HG02678 (cell line): ENCODE measurements around the gene PPP1CC.
A peak's percentile ranks its signal among the peaks of the same experiment; 100 is the strongest.
"Not testable (repeated sequence)": the region's sequence is repeated elsewhere in the genome, so short reads cannot be mapped to it uniquely, and the experiment has no call there.

Experiments used
- ATAC-seq: cut with Tn5 transposase; IDR thresholded peaks from one replicate; pipeline ENCODE4 v1.9.1; 2021; ENCODE audit warnings: mild to moderate bottlenecking, moderate library complexity; ENCODE audit not compliant: unreplicated experiment

Gene PPP1CC

DNA sequence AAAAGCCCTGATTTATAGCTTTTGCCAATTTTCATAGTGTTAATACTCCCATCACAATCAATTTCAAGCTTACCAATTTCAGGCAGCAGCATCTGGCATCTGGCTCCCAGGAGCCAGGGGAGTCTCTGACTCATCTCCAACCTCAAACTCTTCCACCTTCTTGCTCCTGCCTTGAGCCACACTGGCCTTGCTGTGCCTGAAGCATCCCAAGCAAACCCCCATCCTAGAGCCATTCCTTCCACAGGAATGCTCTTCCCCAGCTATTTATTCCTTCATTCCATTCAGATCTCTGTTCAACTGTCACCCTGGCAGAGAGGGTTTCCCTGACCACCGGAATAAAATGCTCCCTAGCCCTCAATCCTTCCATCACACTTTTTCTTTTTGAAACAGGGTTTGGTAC is 13.9 kb upstream of the PPP1CC start:
- ATAC-seq, result no peak

DNA sequence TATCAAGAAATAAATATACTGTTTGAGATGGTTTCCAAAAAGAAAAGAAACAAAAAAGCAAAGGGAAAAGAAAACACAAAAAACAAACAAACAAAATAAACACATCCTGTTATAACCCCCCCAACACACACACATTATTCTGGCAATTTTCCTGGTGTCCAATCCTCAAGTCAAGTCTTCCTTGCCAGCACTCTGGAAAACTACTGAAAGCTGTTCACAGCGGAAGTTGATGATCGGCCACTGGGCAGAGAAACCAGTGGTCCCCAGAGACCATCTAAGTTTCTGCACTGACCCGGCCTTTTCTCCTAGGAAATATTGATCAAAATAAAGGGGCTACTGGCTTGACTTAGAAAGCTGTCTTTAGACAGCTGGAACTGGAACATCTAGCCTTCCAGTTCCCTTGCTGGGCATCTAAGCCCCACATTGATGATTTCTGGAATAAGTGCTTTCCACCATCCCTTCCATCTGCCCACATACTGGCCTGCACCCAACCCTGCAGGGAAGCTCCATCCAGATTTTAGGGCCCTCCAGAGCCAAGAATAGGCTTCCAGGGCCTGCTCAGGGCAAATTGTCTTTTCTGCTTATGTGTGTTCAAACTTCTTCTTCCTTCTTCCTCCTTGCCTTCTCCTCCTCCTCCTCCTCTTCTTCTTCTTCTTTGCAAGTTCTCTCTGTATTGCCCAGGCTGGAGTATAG is 11.6 kb upstream of the PPP1CC start:
- no peak for ATAC-seq

DNA sequence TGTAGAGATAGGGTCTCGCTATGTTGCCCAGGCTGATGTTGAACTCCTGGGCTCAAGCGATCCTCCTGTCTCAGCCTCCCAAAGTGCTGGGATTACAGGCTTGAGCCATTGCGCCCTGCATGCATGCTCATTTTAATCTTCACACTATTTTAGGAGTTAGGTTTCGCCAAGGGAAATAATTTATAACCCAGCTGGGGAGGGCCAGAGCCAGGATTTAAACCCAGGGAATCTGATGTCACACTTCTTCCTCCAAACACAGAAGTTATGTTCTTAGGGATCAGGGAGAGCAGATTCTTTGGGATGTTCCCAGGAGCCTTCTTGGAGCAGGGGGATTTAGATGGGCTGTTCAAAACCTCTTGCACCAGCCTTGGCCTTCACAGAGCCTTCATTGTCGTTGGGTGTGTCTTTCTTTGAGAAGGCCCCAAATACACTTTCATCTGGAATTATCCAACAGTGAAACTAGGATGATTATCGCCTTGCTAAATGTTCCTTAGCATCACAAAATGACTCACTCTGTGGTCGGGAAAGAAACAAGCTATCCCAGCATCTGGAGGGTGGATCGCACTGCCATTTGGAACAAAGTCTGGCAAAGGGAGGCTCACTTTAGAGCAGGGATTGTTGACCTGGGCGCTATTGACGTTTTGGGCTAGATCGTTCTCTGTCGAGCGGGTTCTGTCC is 8.2 kb upstream of the PPP1CC start:
- no peak for ATAC-seq

DNA sequence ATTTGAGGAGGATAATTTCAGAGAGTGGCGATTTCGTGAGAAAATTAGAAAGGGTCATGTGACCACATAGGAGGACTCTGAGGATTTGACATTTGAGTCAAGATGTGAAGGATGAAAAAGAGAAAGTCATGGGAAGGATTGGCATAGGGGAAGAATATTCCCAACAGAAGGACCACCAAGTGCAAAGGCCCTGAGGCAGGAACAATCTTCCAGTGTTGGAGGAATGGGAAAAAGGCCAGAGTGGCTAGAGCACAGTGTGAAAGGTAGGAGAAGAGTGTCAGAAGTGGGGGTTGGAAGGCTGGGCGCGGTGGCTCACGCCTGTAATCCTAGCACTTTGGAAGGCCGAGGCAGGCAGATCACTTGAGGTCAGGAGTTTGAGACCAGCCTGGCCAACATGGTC is 3.9 kb upstream of the PPP1CC start:
- no peak for ATAC-seq

DNA sequence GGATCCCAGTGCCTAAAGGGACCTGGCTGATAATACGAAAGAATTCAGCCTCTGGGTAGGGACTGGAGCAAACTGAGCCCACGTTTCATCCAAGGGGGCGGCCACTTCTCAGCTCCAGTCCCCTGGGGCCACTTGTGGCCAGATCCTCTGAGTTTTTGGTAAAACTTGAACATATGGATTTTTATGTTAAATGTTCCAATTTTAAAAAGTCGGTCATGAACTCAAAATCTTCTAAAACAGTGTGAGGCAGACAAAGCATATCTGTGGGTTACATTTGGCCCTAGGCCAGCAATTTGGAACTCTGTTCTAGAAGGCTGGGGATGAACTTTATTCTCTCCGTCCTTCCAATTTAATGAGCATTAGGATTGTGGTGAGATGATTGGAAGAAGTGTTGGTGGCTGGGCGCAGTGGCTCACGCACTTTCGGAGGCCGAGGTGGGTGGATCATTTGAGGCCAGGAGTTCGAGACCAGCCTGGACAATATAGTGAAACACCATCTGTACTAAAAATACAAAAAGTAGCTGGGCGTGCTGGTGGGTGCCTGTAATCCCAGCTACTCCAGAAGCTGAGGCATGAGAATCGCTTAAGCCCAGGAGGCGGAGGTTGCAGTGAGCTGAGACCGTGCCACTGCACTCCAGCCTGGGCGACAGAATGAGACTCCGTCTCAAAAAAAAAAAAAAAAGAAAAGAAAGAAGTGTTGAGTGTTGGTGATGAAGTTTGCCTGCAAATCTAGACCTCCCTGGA is 3.0 kb upstream of the PPP1CC start:
- no peak for ATAC-seq

DNA sequence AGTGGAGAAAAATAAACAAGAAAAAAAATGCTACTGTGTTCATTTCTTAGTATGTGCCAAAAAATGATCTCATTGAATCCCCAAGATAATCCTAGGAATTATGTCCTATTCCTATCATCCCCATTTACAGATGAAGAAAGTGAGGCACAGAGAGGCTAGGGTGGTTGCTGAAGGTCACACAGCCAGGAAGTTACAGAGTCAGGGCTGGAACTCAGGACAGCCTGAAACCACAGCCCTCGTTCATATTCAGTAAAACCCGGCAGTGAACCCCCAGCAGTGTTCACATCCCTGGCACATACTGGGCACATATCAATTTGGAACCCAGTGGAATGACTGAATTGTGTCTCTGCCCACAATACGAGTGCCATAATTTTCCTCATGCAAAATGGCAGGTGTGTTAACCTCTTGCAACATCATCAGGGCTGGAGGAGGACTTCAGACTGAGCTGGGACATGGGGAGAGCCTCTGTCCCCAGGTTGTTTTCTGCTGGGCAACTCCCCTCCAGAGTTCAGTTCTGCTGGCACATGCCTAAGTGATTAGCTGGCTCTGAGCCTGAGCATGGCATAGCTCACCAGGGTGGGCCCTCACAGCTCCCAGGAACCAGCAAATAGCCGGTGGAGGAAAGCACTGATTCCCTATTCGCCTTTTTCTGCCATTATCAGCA is 2.0 kb upstream of the PPP1CC start:
- ATAC-seq, result no peak

DNA sequence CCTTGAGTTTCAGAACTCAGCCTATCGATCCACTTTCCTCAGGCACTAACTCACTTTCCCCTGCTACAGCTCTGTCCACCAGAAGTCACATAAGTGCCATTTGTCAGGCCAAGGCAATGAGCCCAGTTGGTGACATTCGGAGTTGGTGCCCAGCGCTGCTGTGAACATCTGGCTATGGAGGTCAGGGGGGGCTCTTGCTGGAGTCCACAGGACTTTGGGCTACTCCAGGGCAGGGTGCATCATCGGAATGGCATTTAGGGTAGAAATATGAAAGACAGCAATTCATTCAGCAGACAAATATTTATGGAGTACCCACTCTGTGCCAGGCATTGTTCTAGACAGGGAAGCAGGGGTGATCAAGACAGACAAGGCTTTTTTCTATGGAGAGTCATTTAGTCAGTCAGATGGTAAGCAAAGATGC is 1.5 kb upstream of the PPP1CC start:
- ATAC-seq, result no peak

DNA sequence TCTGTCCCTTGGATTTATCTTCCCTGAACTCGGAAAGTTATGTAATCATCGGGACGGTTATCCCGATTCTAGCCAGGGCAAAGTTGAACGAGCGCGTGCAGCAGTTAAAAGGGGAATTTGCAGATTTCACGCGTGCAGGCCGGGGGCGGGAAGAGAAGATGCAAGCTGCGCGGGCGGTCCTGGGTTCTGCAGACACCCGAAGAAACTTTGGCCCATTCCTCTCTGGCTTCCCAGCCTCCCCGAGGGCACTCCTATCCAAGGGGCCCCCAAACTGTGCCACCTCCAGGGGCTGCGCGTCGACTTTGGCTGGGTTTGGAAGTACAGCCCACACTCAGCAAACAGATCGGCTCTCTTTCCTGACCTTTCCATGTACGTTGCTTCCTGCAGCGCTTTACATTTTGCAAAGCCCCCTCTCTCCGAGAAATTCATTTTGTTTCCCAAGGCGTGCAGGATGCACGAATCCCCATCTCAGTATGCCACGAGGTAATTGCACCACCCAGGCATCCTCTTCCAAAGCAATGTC is 941 bp upstream of the PPP1CC start:
- no peak for ATAC-seq

DNA sequence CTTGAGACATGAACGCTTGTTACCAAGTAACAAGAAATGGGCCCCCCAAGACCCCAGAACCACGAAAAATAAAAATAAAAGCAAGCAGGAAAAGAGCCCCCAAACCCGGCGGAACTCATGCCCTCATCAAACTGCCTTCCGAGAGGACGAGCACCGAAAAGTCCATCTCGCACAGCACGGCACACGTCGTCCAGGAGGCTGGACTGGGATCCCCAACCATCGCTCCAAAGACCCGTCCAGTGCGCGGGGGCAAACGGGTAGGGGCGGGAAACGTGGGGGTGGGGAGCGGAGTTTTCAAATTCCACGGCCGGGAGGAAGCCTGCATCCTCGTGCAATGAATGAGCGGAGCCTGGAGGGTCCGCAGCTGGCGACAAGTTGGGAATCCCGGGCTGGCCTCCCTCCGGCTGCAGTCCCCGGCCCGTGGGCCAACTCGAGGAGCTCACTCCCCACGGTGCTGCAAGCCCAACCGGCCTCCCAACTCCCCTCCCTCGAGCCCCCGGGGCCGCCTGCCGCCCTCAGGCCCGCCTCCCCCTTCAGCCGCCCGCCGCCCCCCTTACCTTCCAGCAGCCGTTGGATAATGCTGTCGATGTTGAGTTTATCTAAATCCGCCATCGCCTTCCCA is 484 bp downstream of the PPP1CC start:
- peak; percentile 12 for ATAC-seq

DNA sequence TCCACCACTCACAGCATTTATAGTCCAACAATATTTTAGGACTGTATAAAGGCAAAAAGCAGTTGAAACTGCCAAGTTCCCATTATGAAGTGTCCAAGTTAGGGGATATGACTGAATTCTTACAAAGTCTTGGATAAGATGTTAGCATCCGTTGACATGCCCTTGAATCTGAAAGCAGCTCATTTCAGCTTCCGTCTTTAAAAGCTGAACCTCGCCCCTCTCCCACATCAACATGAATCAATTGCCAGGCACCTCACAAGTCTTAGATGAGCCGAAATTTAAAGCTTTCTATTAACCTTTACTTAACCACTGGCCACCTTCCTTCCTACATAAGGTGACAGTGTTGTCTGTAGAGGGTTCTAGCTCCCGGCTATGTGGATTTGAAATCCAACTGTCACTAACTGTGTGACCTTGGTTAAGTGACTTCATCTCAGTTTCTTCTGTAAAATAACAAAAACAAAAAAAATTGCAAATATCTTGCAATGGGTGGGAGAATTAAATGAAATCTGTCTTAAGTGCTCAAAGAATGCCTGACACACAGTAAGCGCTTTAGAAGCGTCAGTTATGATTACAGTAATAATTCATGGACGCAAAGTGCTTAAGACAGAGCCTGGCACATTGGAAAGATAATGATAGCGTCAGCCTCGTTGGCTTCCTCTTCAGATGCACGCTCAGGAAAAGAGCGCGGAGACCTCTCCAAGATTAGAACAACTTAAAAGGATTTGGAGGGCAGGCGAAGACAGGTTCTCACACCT is 1.2 kb downstream of the PPP1CC start:
- no peak for ATAC-seq

DNA sequence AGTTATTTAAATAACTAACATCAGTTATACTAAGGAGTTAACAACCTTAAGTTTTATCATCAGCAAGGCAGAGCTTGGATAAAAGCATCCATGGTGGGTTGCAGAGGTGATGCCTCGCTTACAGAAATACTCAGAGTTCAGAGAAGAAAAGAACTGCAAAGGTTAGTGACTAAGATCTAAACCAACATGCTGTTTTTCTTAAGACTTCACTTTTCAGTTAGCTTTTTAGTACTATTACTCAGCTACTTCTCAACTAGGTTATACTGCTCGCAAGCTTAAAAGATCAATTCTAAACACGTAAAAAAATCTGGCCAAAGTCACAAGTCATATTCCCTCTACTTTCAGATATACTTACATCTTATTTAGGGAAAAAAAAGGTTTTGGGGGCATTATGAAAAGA is 2.8 kb downstream of the PPP1CC start:
- no peak for ATAC-seq

DNA sequence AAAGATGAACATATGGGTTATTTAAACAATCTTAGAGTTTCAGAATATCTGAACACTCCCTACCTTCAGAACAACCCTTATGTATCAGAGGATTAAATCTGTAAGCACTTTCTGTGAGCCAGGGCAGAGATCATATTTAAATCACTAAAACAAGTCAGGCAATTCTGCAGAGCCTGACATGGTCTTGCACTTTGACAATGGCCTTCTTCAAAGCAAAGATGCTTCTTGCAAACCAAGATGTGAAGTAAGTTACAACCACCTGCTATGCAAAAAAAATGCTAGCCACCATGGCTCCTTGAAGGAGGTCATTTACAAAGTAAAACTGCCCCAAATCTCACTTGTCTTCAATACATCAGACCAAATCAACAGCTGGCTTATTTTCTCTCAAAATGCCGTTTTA is 3.2 kb downstream of the PPP1CC start:
- no peak for ATAC-seq

DNA sequence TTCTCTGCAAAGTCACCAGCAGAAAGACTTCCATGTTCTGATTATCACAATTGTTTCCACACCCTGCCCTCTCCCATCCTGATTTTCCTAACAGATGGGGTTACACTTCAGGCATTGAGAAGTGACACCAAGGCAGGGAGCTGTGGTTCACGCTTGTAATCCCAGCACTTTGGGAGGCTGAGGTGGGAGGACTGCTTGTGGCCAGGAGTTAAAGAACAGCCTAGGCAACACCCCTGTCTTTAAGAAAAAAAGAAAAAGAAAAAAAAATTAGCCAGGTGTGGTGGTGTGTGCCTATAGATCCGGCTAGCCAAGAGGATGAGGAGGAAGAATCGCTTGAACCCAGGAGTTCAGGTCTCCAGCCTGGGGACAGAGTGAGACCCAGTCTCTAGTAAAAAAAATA is 5.2 kb downstream of the PPP1CC start:
- ATAC-seq, result no peak

DNA sequence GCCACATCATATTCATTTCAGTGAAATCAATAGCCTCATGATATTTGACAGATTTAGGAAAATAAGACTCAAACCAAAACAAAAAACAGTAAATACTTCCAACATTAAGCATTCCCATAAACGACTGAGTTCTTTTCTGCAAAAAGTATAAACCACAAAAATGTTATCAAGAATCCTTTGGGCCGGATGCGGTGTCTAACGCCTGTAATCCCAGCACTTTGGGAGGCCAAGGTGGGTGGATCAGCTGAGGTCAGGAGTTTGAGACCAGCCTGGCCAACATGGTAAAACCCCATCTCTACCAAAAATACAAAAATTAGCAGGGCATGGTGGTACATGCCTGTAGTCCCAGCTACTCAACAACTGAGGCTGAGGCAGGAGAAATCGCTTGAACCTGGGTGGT is 5.7 kb downstream of the PPP1CC start:
- not testable (repeated sequence) for ATAC-seq

DNA sequence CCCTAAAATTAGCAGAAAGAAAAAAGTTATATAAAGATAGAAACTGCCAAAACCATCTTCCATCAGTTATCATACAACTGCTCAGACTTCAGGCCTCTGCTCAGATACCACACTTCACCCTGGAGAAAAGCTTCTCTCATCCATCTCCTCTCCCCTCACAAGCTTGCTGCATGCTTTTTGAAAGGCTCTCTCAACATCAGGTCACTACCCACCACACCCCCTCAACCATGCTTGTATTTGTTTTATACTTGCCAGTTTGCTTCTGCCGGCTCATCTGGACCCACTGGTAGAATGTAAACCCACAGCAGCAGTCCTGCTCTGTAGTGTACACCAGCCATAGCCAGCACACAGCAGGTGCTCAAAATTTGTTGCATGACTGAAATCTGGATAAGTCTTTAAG is 8.8 kb downstream of the PPP1CC start:
- ATAC-seq, result no peak

DNA sequence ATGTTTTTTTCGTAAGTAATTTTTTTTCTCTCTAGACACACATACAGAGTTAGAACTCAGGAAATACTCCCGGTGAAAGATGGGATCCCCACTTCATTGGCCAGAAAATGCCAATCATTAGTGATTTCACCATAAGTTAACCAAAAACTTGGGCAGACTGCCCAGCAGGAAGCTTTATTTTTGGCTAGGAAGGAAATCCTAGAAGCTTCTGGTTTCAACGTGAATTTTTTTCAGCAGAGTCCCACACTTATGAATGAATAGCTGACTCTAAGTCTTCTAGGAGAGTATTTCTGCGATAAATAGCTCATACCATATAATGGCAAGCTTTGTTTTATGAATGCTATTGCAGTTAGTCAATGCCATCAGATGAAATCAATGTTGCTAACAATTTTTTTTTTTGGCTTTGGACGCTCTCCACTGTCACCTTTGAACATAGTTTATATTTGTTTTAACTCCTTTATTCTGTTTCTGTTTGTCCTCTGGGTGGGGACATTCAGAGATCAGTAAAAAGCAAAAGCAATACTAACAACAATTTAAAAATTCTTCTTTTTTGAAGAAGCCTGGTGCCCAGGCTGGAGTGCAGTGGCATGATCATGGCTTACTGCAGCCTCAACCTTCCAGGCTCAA is 9.5 kb downstream of the PPP1CC start:
- no peak for ATAC-seq

DNA sequence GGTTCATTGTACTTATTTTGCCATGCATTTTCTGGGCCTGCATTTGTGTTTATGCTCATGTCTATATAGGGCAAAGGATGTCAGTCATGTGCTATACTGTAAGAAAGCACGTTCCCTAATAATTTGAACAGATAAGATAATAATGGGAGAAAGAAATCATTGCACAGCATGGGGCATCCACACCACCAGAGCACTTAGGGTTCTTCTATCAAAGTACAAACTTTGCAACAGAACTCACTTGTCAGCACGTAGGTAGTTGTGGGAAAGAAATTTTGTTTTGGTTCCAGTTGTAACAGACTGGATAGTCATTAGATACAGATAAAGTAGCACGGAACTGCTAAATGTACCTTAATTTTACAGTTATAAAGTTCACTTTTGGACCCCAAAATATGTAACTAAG is 10.1 kb downstream of the PPP1CC start:
- ATAC-seq, result no peak

DNA sequence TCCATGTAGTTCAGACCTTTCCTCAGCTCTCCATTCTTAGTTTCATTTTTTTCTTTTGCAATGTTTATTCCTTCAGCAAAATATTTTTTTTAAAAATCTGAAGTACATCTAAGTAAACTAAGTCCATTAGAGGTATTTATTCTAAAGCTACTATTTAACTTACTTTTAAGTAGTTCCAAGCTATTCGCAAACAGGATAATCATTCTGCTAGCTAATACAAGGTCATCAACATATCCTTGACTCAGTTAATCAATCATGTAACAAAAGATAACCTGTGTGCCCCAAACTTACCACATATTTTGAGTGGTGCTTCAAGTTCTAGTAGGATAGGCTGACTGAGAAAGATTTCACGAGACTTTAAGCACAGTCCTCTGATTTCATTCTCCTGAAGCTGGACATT is 11.2 kb downstream of the PPP1CC start:
- no peak for ATAC-seq

DNA sequence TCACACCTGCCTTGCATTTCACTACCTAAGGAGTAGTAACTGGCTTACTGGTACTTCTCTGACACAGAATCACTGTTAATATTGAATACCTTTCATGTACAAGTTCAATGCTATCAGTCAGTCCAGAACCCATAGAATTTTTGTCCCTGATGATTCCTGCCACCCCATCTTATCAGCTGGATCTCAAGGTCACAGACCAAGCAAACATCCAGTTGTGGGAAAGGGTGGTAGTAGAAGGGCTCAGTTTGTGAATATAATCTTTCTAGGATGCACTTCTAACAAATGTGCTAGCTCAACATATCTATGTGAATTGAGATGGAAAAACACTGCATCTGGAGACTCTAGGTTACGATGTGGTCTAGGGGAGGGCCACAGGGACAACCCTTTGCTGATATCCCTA is 14.1 kb downstream of the PPP1CC start:
- ATAC-seq, result no peak
